ENCODE data around the gene NCCRP1.

NCCRP1 gene

DNA sequence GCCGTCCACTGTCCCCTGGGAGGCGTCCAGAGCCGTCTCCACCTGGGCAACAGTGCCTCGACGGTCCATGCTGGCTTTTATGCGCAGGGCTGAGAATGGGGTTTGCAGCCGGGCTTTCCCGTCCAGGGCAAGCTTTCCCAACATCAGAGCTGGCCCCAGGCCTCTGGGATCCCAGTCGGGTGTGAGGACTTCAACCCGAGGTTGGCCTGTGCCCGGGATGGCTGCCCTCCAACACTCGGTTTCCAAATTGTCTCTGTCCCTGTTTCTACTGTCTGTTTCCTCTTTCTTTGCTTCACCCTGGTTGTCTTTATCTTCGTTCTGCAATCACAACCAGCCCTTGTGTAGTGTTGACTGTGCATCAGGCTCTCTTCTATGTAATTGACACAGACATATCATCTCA is 52.0 kb downstream of the NCCRP1 start, which contains the start of gene IFNL4:
IFNL4 (minus strand) TSS at position 51 of the 400 bp plus-strand sequence.
- Histone ChIP-seq H2BK120ac (ENCODE audit: low read depth, low read length) (peak within 1 kb of the TSS; percentile 47), H3K23ac (ENCODE audit: low read depth, low read length, poor library complexity) (peak within 1 kb of the TSS; percentile 73), H4K91ac (ENCODE audit: low read depth, low read length, poor library complexity) (no peak within 1 kb of the TSS), H3K4me3 (ENCODE audit: low read length in 2 of 2) (peak within 1 kb of the TSS; percentile 6 to 9), H3K18ac (ENCODE audit: low read length) (peak within 1 kb of the TSS; percentile 85), H3K36me3 (replicated peaks in 1 of 2; ENCODE audit: control insufficient read depth in 2 of 2, insufficient read depth in 2 of 2, low read length in 2 of 2) (no peaks in the 10 kb centered on the region), H2BK5ac (ENCODE audit: low read length) (peak within 1 kb of the TSS; percentile 66), H3K4me1 (ENCODE audit: control insufficient read depth in 2 of 2, insufficient read depth in 1 of 2, low read depth in 1 of 2, low read length in 2 of 2) (peaks cover 0 to 2% of the 10 kb centered on the region in 2 donors), H3K14ac (ENCODE audit: low read length) (peak within 1 kb of the TSS; percentile 71), H2AK5ac (ENCODE audit: low read depth, low read length) (peak within 1 kb of the TSS; percentile 95), H2AFZ (ENCODE audit: low read length) (peak within 1 kb of the TSS; percentile 83), H3K4me2 (ENCODE audit: insufficient read depth, low read length, poor library complexity, severe bottlenecking) (peak within 1 kb of the TSS; percentile 33), H2BK15ac (ENCODE audit: low read length) (peak within 1 kb of the TSS; percentile 49), H3K4ac (ENCODE audit: low read length) (peak within 1 kb of the TSS; percentile 78), H3K27me3 (ENCODE audit: control insufficient read depth in 3 of 3, insufficient read depth in 3 of 3, low read depth in 1 of 3, low read length in 3 of 3) (peaks cover 19 to 63% (median 38%) of the 10 kb centered on the region in 3 experiments), H3K27ac (replicated peaks; ENCODE audit: low read length) (no peak within 1 kb of the TSS), H3K79me1 (ENCODE audit: low read depth, low read length) (no peaks in the 10 kb centered on the region), H2BK12ac (ENCODE audit: low read length) (no peak within 1 kb of the TSS), H3K9me3 (replicated peaks in 1 of 2; ENCODE audit: control insufficient read depth in 2 of 2, insufficient read depth in 1 of 2, low read depth in 1 of 2, low read length in 2 of 2) (peaks cover 0 to 9% of the 10 kb centered on the region in 2 donors), H3K9ac (ENCODE audit: low read depth, low read length, poor library complexity) (no peak within 1 kb of the TSS), H4K8ac (ENCODE audit: low read depth, low read length) (no peak within 1 kb of the TSS)
- no peak for DNase-seq (ENCODE audit: low spot score)
- WGBS, 2 donors (ENCODE audit: extremely low coverage in 2 of 2, insufficient read length in 2 of 2, insufficient replicate concordance in 1 of 2) = no CpG with 5 or more reads among the region's 13 CpGs

DNA sequence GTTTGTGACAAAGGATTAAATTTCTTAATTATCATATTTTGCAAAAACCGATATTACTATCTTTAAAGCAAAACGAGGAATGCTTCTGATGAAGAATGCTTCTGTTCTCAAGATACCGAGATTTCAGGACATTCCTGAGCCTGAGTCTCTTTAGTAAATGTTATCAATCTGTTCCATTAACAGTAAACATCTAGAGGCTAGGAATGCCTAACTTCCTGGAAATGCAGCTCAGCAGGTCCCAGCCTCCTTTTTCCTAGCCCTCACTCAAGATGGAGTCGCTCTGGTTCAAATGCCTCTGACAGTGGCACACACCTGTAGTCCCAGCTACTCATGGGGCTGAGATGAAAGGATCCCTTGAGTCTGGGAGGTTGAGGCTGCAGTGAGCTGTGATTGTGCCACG is 54.3 kb downstream of the NCCRP1 start:
- DNase-seq (ENCODE audit: low spot score) = no peak
- Histone ChIP-seq H2BK15ac (ENCODE audit: low read length) (no peak overlapping the region), H4K91ac (ENCODE audit: low read depth, low read length, poor library complexity) (no peak overlapping the region), H2BK12ac (ENCODE audit: low read length) (no peak overlapping the region), H2AFZ (ENCODE audit: low read length) (no peak overlapping the region), H2AK5ac (ENCODE audit: low read depth, low read length) (no peak overlapping the region), H3K4ac (ENCODE audit: low read length) (no peak overlapping the region), H3K18ac (ENCODE audit: low read length) (no peak overlapping the region), H2BK5ac (ENCODE audit: low read length) (no peak overlapping the region), H3K4me2 (ENCODE audit: insufficient read depth, low read length, poor library complexity, severe bottlenecking) (no peak overlapping the region), H3K9ac (ENCODE audit: low read depth, low read length, poor library complexity) (no peak overlapping the region), H3K14ac (ENCODE audit: low read length) (no peak overlapping the region), H3K27me3 (ENCODE audit: control insufficient read depth in 3 of 3, insufficient read depth in 3 of 3, low read depth in 1 of 3, low read length in 3 of 3) (peaks cover 19 to 74% (median 38%) of the 10 kb centered on the region in 3 experiments), H3K9me3 (replicated peaks in 1 of 2; ENCODE audit: control insufficient read depth in 2 of 2, insufficient read depth in 1 of 2, low read depth in 1 of 2, low read length in 2 of 2) (peaks cover 0 to 9% of the 10 kb centered on the region in 2 donors), H3K23ac (ENCODE audit: low read depth, low read length, poor library complexity) (no peak overlapping the region), H3K36me3 (replicated peaks in 1 of 2; ENCODE audit: control insufficient read depth in 2 of 2, insufficient read depth in 2 of 2, low read length in 2 of 2) (no peaks in the 10 kb centered on the region), H2BK120ac (ENCODE audit: low read depth, low read length) (no peak overlapping the region), H3K27ac (replicated peaks; ENCODE audit: low read length) (no peak overlapping the region), H3K79me1 (ENCODE audit: low read depth, low read length) (no peaks in the 10 kb centered on the region), H4K8ac (ENCODE audit: low read depth, low read length) (no peak overlapping the region), H3K4me1 (ENCODE audit: control insufficient read depth in 2 of 2, insufficient read depth in 1 of 2, low read depth in 1 of 2, low read length in 2 of 2) (peaks cover 0 to 2% of the 10 kb centered on the region in 2 donors), H3K4me3 (ENCODE audit: low read length in 2 of 2) (no peak overlapping the region)
- no CpG with 5 or more reads among the region's 5 CpGs for WGBS, 2 donors (ENCODE audit: extremely low coverage in 2 of 2, insufficient read length in 2 of 2, insufficient replicate concordance in 1 of 2)

Measured in neuronal stem cell (in vitro differentiated cells).